Common myeloid progenitor, CD34-positive (primary cell): ENCODE measurements around the gene DNAH12. TPM values are rescaled to one million over a fixed set of nuclear protein-coding genes. Genes with fewer than 3 reads are reported as not detected.

ENCODE experiments used
- CTCF ChIA-PET: fragments of 350-600 bp; sonication (Branson Sonifier 250); formaldehyde crosslinking; loops from one replicate; lab custom pipeline; 2021; ENCODE audit warnings: antibody characterized with exemption; lab: Charles Lee
- POLR2A ChIA-PET: fragments of 350-600 bp; sonication (Branson Sonifier 250); formaldehyde crosslinking; loops from one replicate; lab custom pipeline; 2021; ENCODE audit warnings: antibody characterized with exemption; lab: Charles Lee
- DNase-seq, 3 donors: peaks; one replicate each; pipeline versions ENCODE4 v3.0.0 to v3.0.0-alpha.2; 2013
- H3K27ac ChIP-seq, 2 experiments: 1 replicate in 1 of 2; 2 replicates in 1 of 2; pipeline ENCODE4 v1.7.0; 2013; ENCODE audit warnings: inconsistent platforms in 2 of 2, low read length in 2 of 2, mild to moderate bottlenecking in 2 of 2, low read depth in 1 of 2, moderate library complexity in 1 of 2; ENCODE audit not compliant: severe bottlenecking in 2 of 2, insufficient read depth in 1 of 2, poor library complexity in 1 of 2
- H3K27me3 ChIP-seq, 5 experiments: replicated peaks in 2 of 5; 1 replicate in 3 of 5; 2 replicates in 2 of 5; pipeline versions ENCODE4 v1.6.1 to v1.7.0; 2013; ENCODE audit warnings: low read length in 4 of 5, mild to moderate bottlenecking in 2 of 5, moderate library complexity in 2 of 5, inconsistent platforms in 1 of 5; ENCODE audit not compliant: insufficient read depth in 5 of 5, control insufficient read depth in 4 of 5
- H3K36me3 ChIP-seq, 4 experiments: 1 replicate in 2 of 4; 2 replicates in 2 of 4; pipeline versions ENCODE4 v1.6.1 to v1.7.0; 2013; ENCODE audit warnings: low read length in 3 of 4, control low read depth in 1 of 4, mild to moderate bottlenecking in 1 of 4; ENCODE audit not compliant: control insufficient read depth in 4 of 4, insufficient read depth in 4 of 4
- H3K4me1 ChIP-seq, 4 experiments: 1 replicate in 3 of 4; 2 replicates in 1 of 4; pipeline versions ENCODE4 v1.6.1 to v1.7.1; 2013; ENCODE audit warnings: low read length in 3 of 4, mild to moderate bottlenecking in 3 of 4, control low read depth in 1 of 4, inconsistent platforms in 1 of 4, moderate library complexity in 1 of 4; ENCODE audit not compliant: control insufficient read depth in 4 of 4, insufficient read depth in 4 of 4; ENCODE audit errors: control extremely low read depth in 1 of 4
- H3K4me3 ChIP-seq, 7 experiments: 1 replicate in 4 of 7; 2 replicates in 3 of 7; pipeline versions ENCODE4 v1.5.1 to v1.7.0; 2013; ENCODE audit warnings: mild to moderate bottlenecking in 7 of 7, low read length in 6 of 7, moderate library complexity in 6 of 7, inconsistent platforms in 2 of 7, low read depth in 2 of 7, control low read depth in 1 of 7; ENCODE audit not compliant: insufficient read depth in 4 of 7, control insufficient read depth in 1 of 7; ENCODE audit errors: extremely low read depth in 1 of 7
- H3K9me3 ChIP-seq, 5 experiments: 1 replicate in 4 of 5; 2 replicates in 1 of 5; pipeline versions ENCODE4 v1.6.1 to v1.7.1; 2013; ENCODE audit warnings: low read length in 4 of 5, mild to moderate bottlenecking in 2 of 5, inconsistent platforms in 1 of 5, low read depth in 1 of 5, moderate library complexity in 1 of 5; ENCODE audit not compliant: control insufficient read depth in 4 of 5, insufficient read depth in 2 of 5; ENCODE audit errors: control extremely low read depth in 1 of 5
- whole genome bisulfite sequencing: methylation state at CpG from one replicate; pipeline ENCODE4 v1.1.5; 2013; ENCODE audit not compliant: insufficient coverage; 5-methylcytosine and 5-hydroxymethylcytosine counted together
- polyA plus RNA-seq: library from polyadenylated mRNA; unstranded; fragments of 120-200 nt; gene quantifications from one replicate; pipeline ENCODE4 v1.2.1, GENCODE V29; 2013

The DNAH12 gene
- 0.20 TPM for polyA plus RNA-seq

DNA sequence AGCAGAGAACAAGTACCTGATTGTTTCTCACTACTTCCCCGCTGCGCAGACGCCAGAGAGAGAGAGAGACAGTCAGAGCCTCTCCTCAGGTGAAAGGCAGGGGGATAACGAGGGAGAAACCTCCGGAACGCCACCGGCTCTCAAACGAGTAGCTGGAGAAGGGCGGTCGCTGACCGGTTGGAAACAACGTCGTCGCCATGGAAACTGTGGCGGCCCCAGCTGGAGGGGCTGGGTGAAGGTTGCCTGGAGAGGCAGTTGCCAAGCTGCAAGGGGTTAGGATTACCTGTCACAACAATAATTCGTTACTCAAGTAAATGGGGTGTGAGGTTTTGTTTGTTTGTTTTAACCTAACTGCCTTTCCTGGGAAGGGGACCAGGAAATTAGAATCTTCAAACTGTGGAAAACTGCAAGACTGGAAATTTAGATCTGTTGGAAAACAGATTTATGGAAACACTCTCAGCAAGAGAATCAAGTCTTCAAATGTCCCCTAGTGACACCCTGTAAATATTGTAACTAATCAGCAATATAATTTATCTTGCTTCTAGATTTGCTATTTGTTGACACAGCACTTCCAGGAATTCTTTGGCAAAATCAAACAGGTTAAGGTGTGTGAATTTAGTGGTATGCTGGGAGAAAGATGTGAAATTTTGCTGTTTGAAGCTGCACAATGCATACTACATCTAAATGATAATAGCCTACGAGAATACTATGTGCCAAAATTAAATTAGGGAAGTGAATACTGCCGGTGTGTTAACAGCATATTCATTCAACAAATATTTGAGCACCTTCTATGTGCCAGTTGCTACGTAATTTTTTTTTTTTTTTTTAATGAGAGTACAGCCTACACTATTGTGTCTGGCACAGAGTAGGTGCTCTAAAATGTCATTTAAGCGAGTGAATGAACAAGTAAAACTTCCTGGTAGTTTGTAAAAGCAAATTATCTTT, at the start of gene DNAH12:
TSS of gene DNAH12 (minus strand) at position 164 of the 945 bp plus-strand sequence. CDS start 1,474 bp downstream, outside the sequence.
- 3% methylated on average over 13 of the region's 20 CpGs for WGBS
- peaks cover 6 to 12% (median 10%) of the 10 kb centered on the region in 4 experiments for H3K4me1 ChIP-seq
- CTCF ChIA-PET, result no interaction called here
- peak; percentile 36 to 79 (median 74) for DNase-seq
- POLR2A ChIA-PET, result no interaction called here
- H3K27ac ChIP-seq, result no peak within 1 kb of the TSS
- no peaks in the 10 kb centered on the region for H3K36me3 ChIP-seq
- no peaks in the 10 kb centered on the region for H3K27me3 ChIP-seq
- peak within 1 kb of the TSS in 6 of 7 experiments; percentile 25 to 74 (median 54) for H3K4me3 ChIP-seq
- H3K9me3 ChIP-seq, result no peaks in the 10 kb centered on the region

- H3K27me3 ChIP-seq, result no peaks in the 10 kb centered on the region
- no peaks in the 10 kb centered on the region for H3K9me3 ChIP-seq
- WGBS, result 91% methylated on average over 4 of the region's 6 CpGs
- H3K27ac ChIP-seq, result no peak overlapping the region
- POLR2A ChIA-PET, result no interaction called here
- H3K4me1 ChIP-seq, result peaks cover 11 to 17% (median 14%) of the 10 kb centered on the region in 4 experiments
- peaks cover 0 to 9% (median 4%) of the 10 kb centered on the region in 4 experiments for H3K36me3 ChIP-seq
- CTCF ChIA-PET, result interaction anchor here (1.1 to 1.3 kb wide), 2 partner anchors 234 to 445 kb away, joined by 3 to 4 read pairs; no protein-coding TSS in a partner anchor
- no peak overlapping the region for H3K4me3 ChIP-seq
- DNase-seq, result no peak
These were observed 48.2 kb upstream of the DNAH12 start for GRCh38 chr3:57592306-57592705.

- no peaks in the 10 kb centered on the region for H3K27me3 ChIP-seq
- peaks cover 0 to 3% (median 0%) of the 10 kb centered on the region in 4 experiments for H3K4me1 ChIP-seq
- peaks cover 0 to 16% (median 6%) of the 10 kb centered on the region in 4 experiments for H3K36me3 ChIP-seq
- H3K27ac ChIP-seq, result no peak overlapping the region
- no peak overlapping the region for H3K4me3 ChIP-seq
- ChIA-PET CTCF (no interaction called here), POLR2A (interaction anchor here (0.6 kb wide), 1 partner anchor 18 kb away, joined by 5 read pairs; no protein-coding TSS in a partner anchor)
- 100% methylated on average over 1 of the region's 2 CpGs for WGBS
- peak in 1 of 3 donors; percentile 31 for DNase-seq
- no peaks in the 10 kb centered on the region for H3K9me3 ChIP-seq
These were observed 43.8 kb upstream of the DNAH12 start for GRCh38 chr3:57587905-57588304.

GRCh38 chr3:57586778-57587177, 42.6 kb upstream of the DNAH12 start:
- Histone ChIP-seq H3K36me3 (peaks cover 0 to 15% (median 6%) of the 10 kb centered on the region in 4 experiments), H3K27ac (no peak overlapping the region), H3K4me1 (peaks cover 0 to 3% (median 0%) of the 10 kb centered on the region in 4 experiments), H3K9me3 (no peaks in the 10 kb centered on the region), H3K4me3 (no peak overlapping the region), H3K27me3 (no peaks in the 10 kb centered on the region)
- POLR2A ChIA-PET, result interaction anchor here (1.0 to 1.6 kb wide), 2 partner anchors 9 to 11 kb away, joined by 3 to 5 read pairs; partner anchors contain the start of gene ARF4
- 50% methylated on average over 2 of the region's 6 CpGs for WGBS
- CTCF ChIA-PET, result interaction anchor here (0.9 to 1.4 kb wide), 2 partner anchors 9 to 31 kb away, joined by 3 to 6 read pairs; partner anchors contain the start of gene PDE12
- no peak for DNase-seq

DNA sequence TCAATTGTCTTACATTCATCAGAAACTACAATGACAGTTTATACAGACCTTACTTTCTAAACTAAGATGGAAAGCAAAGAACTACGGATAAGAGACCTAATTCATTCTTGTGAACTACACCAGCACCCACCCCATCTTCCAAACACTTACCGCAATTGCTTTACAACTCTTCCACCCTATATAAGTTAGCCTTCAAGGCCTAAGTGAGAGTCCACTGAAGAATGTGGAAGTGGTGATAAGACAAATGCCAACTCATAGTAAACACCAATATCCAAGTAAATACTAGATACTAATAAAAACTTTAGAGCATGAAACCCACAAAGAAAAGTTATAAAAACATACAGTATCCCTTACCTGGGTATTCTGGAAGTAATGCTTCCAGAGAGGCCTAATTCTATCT, 39.4 kb upstream of the DNAH12 start:
- Histone ChIP-seq H3K27me3 (no peaks in the 10 kb centered on the region), H3K4me1 (peaks cover 0 to 3% (median 0%) of the 10 kb centered on the region in 4 experiments), H3K36me3 (peaks cover 4 to 30% (median 8%) of the 10 kb centered on the region in 4 experiments), H3K9me3 (no peaks in the 10 kb centered on the region), H3K4me3 (no peak overlapping the region), H3K27ac (no peak overlapping the region)
- POLR2A ChIA-PET, result no interaction called here
- no CpG with 5 or more reads among the region's 2 CpGs for WGBS
- CTCF ChIA-PET, result interaction anchor here (0.7 kb wide), 1 partner anchor 10 kb away, joined by 3 read pairs; no protein-coding TSS in a partner anchor
- DNase-seq, result peak in 2 of 3 donors; percentile 25 to 46

GRCh38 chr3:57582474-57583168, 38.5 kb upstream of the DNAH12 start:
- DNase-seq, result peak; percentile 43 to 66 (median 62)
- CTCF ChIA-PET, result interaction anchor here (0.7 to 1.5 kb wide), 3 partner anchors 10 to 35 kb away, joined by 3 to 4 read pairs (median 4); no protein-coding TSS in a partner anchor
- H3K4me1 ChIP-seq, result peaks cover 0 to 4% (median 0%) of the 10 kb centered on the region in 4 experiments
- no peak overlapping the region for H3K27ac ChIP-seq
- H3K9me3 ChIP-seq, result no peaks in the 10 kb centered on the region
- WGBS, result no CpG with 5 or more reads among the region's 7 CpGs
- H3K27me3 ChIP-seq, result no peaks in the 10 kb centered on the region
- no peak overlapping the region for H3K4me3 ChIP-seq
- peaks cover 4 to 35% (median 9%) of the 10 kb centered on the region in 4 experiments for H3K36me3 ChIP-seq
- POLR2A ChIA-PET, result no interaction called here
